ENCODE measurements around the gene PIH1D1. TPM values are rescaled to one million over a fixed set of nuclear protein-coding genes. Genes with fewer than 3 reads are reported as not detected.
A peak's percentile ranks its signal among the peaks of the same experiment; 100 is the strongest.

The PIH1D1 gene
- total and polyA plus RNA-seq, 2 of the 13 experiments (the other 11 are each of a cell fraction or from before 2014, with no cell fraction given) = 110 to 137 TPM

DNA sequence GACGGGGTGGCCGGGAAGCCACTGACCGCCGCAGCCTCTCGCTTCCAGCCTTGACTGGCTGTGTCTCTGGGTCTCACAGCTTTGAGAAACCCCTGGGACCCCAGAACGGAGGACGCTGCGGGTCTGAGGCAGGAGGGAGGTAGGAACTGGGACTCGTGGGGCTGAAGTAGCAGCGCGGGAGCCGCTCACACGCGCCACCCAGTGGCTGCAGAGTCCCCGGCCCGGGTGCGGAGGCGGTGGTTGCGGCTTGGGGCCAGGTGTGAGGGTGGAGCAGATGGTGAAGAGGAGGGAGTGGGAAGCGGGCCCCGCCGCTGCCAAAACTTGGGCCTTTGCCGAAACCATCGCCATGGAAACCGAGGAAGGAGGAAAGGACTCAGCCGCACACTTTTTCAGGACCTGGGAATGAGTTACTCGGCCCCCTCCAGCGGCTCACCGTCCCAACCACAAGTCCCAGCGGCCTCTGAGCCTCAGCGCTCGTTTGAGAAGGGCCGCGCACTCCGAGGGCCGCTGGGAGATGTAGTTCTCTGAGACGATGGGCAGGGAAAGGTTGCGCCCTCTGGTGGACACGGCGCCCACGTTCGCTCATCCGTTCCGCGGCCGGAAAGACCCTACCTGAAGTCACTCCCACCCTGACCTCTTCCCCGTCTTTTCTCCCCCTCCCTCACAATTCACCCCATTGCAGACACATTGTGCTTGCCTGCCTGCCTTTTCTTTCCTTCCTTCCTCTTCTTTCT, 8.1 kb downstream of the PIH1D1 start (continued):
- TF ChIP-seq, protein P1, sequence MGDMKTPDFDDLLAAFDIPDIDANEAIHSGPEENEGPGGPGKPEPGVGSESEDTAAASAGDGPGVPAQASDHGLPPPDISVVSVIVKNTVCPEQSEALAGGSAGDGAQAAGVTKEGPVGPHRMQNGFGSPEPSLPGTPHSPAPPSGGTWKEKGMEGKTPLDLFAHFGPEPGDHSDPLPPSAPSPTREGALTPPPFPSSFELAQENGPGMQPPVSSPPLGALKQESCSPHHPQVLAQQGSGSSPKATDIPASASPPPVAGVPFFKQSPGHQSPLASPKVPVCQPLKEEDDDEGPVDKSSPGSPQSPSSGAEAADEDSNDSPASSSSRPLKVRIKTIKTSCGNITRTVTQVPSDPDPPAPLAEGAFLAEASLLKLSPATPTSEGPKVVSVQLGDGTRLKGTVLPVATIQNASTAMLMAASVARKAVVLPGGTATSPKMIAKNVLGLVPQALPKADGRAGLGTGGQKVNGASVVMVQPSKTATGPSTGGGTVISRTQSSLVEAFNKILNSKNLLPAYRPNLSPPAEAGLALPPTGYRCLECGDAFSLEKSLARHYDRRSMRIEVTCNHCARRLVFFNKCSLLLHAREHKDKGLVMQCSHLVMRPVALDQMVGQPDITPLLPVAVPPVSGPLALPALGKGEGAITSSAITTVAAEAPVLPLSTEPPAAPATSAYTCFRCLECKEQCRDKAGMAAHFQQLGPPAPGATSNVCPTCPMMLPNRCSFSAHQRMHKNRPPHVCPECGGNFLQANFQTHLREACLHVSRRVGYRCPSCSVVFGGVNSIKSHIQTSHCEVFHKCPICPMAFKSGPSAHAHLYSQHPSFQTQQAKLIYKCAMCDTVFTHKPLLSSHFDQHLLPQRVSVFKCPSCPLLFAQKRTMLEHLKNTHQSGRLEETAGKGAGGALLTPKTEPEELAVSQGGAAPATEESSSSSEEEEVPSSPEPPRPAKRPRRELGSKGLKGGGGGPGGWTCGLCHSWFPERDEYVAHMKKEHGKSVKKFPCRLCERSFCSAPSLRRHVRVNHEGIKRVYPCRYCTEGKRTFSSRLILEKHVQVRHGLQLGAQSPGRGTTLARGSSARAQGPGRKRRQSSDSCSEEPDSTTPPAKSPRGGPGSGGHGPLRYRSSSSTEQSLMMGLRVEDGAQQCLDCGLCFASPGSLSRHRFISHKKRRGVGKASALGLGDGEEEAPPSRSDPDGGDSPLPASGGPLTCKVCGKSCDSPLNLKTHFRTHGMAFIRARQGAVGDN (CRISPR knock-in tag; IDR thresholded peaks at IDR 0.05) = peak; percentile 77
- no peak for TF ChIP-seq FIP1L1 (IDR thresholded peaks at IDR 0.05; ENCODE audit: borderline replicate concordance, insufficient read depth, low read depth, low read length)
- TF ChIP-seq, protein P2, sequence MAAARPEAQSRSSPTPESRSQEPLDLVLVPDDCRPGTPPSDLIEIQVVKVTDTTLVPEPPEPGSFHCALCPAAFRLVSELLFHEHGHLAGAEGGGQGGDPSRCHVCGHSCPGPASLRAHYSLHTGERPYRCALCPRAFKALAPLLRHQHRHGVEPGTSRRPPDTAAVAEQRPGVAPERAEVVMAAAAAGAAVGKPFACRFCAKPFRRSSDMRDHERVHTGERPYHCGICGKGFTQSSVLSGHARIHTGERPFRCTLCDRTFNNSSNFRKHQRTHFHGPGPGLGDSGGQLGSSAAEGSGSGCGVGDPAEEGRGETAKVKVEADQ (CRISPR knock-in tag; IDR thresholded peaks at IDR 0.05; ENCODE audit: borderline replicate concordance) = peak; percentile 65; the same call in 1 of the 2 replicates
- peak; percentile 56; the same call in 1 of the 2 replicates for TF ChIP-seq CBFB (CRISPR knock-in tag; IDR thresholded peaks at IDR 0.05)
- no peak; the same call in 1 of the 2 replicates for TF ChIP-seq TSC22D2 (CRISPR knock-in tag; IDR thresholded peaks at IDR 0.05; ENCODE audit: borderline replicate concordance)
- no peak for TF ChIP-seq CREB1 (IDR thresholded peaks at IDR 0.05)
- peak; percentile 63 for TF ChIP-seq CREB1 (CRISPR knock-in tag; IDR thresholded peaks at IDR 0.05)
- TF ChIP-seq, protein P3, sequence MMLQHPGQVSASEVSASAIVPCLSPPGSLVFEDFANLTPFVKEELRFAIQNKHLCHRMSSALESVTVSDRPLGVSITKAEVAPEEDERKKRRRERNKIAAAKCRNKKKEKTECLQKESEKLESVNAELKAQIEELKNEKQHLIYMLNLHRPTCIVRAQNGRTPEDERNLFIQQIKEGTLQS (CRISPR knock-in tag; IDR thresholded peaks at IDR 0.05) = no peak
- peak; percentile 88; the same call in 1 of the 2 replicates for TF ChIP-seq ZNF572 (CRISPR knock-in tag; IDR thresholded peaks at IDR 0.05)
- no peak for TF ChIP-seq ZNF326 (CRISPR knock-in tag; IDR thresholded peaks at IDR 0.05; ENCODE audit: borderline replicate concordance)
- TF ChIP-seq PITX1 (CRISPR knock-in tag; IDR thresholded peaks at IDR 0.05) = no peak
- TF ChIP-seq ZNF761 (CRISPR knock-in tag; conservative IDR thresholded peaks at IDR 0.05) = 0 out of 2 replicates have a peak, but pooled peaks have one; percentile 52
- TF ChIP-seq EEA1 (CRISPR knock-in tag; IDR thresholded peaks at IDR 0.05; ENCODE audit: borderline replicate concordance) = 0 out of 2 replicates have a peak, but pooled peaks have one; percentile 56
- peak; percentile 26; the same call in 1 of the 2 replicates for TF ChIP-seq NFYB (CRISPR knock-in tag; IDR thresholded peaks at IDR 0.05)
- TF ChIP-seq ZNF564 (CRISPR knock-in tag; IDR thresholded peaks at IDR 0.05) = peak; percentile 20; the same call in 1 of the 2 replicates
- peak; percentile 60 for TF ChIP-seq MXD4 (CRISPR knock-in tag; IDR thresholded peaks at IDR 0.05)
- TF ChIP-seq, protein P4, sequence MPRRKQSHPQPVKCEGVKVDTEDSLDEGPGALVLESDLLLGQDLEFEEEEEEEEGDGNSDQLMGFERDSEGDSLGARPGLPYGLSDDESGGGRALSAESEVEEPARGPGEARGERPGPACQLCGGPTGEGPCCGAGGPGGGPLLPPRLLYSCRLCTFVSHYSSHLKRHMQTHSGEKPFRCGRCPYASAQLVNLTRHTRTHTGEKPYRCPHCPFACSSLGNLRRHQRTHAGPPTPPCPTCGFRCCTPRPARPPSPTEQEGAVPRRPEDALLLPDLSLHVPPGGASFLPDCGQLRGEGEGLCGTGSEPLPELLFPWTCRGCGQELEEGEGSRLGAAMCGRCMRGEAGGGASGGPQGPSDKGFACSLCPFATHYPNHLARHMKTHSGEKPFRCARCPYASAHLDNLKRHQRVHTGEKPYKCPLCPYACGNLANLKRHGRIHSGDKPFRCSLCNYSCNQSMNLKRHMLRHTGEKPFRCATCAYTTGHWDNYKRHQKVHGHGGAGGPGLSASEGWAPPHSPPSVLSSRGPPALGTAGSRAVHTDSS (CRISPR knock-in tag; conservative IDR thresholded peaks at IDR 0.05) = 0 out of 2 replicates have a peak, but pooled peaks have one; percentile 45
- no peak for TF ChIP-seq SOX13 (IDR thresholded peaks at IDR 0.05)
- no peak; a peak in 1 of 4 replicates for TF ChIP-seq SOX13 (CRISPR knock-in tag; conservative IDR thresholded peaks at IDR 0.05 in 1 of 2, IDR thresholded peaks at IDR 0.05 in 1 of 2)
- TF ChIP-seq KDM6A (CRISPR knock-in tag; IDR thresholded peaks at IDR 0.05; ENCODE audit: low read depth) = no peak
- TF ChIP-seq CBX2 (IDR thresholded peaks at IDR 0.05; ENCODE audit: low read depth, low read length) = no peak
- TF ChIP-seq CBX2 (CRISPR knock-in tag; IDR thresholded peaks at IDR 0.05; ENCODE audit: low read depth) = no peak
